ENCODE measurements around the gene GCLM.
"Not testable (repeated sequence)": the region's sequence is repeated elsewhere in the genome, so short reads cannot be mapped to it uniquely, and the experiment has no call there.

DNA sequence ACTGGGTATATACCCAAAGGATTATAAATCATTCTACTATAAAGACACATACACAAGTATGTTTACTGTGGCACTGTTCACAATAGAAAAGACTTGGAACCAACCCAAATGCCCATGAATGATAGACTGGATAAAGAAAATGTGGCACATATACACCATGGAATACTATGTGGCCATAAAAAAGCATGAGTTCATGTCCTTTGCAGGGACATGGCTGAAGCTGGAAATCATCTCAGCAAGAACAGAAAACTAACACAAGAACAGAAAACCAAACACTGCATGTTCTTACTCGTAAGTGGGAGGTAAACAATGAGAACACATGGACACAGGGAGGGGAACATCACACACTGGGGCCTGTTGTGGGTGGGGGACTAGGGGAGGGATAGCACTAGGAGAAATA, 40.7 kb downstream of the GCLM start:
- not testable (repeated sequence) for TF ChIP-seq POLR2A (IDR thresholded peaks at IDR 0.05; ENCODE audit: low read depth); EP300 (IDR thresholded peaks at IDR 0.05)
- TF ChIP-seq, protein P1, sequence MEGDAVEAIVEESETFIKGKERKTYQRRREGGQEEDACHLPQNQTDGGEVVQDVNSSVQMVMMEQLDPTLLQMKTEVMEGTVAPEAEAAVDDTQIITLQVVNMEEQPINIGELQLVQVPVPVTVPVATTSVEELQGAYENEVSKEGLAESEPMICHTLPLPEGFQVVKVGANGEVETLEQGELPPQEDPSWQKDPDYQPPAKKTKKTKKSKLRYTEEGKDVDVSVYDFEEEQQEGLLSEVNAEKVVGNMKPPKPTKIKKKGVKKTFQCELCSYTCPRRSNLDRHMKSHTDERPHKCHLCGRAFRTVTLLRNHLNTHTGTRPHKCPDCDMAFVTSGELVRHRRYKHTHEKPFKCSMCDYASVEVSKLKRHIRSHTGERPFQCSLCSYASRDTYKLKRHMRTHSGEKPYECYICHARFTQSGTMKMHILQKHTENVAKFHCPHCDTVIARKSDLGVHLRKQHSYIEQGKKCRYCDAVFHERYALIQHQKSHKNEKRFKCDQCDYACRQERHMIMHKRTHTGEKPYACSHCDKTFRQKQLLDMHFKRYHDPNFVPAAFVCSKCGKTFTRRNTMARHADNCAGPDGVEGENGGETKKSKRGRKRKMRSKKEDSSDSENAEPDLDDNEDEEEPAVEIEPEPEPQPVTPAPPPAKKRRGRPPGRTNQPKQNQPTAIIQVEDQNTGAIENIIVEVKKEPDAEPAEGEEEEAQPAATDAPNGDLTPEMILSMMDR (IDR thresholded peaks at IDR 0.05): not testable (repeated sequence)

Measured in esophagus muscularis mucosa (tissue), 4 donors.